OCI-LY3 (cell line): Measurements from ENCODE around the gene PRKAR2A.
"Not testable (repeated sequence)": the region's sequence is repeated elsewhere in the genome, so short reads cannot be mapped to it uniquely, and the experiment has no call there.

ENCODE experiments used
- H2AFZ ChIP-seq: fragments of 200-600, 300-600 bp; shearing (Covaris generic); 2 replicates; pipeline ENCODE4 v1.6.0; 2014; ENCODE audit warnings: antibody characterized with exemption, low read depth, low read length
- H3K27ac ChIP-seq: fragments of 200-600, 300-600 bp; sonication (generic); 2 replicates; pipeline ENCODE4 v1.5.1; 2014; ENCODE audit warnings: mild to moderate bottlenecking, low read length, moderate library complexity, mixed read lengths
- H3K27me3 ChIP-seq: fragments of 200-600, 300-600 bp; sonication (generic); 2 replicates; pipeline ENCODE4 v1.6.1; 2014; ENCODE audit warnings: low read depth, low read length, mixed read lengths
- H3K36me3 ChIP-seq: fragments of 200-600, 300-600 bp; sonication (generic); replicated peaks from 2 replicates; pipeline ENCODE3; 2014; ENCODE audit warnings: low read depth, low read length, mixed read lengths
- H3K4me1 ChIP-seq: fragments of 300-600, 200-600 bp; sonication (generic); 2 replicates; pipeline ENCODE4 v1.6.1; 2014; ENCODE audit warnings: low read length, mixed read lengths
- H3K4me2 ChIP-seq: fragments of 200-600, 300-600 bp; sonication (generic); 2 replicates; pipeline ENCODE4 v1.6.1; 2014; ENCODE audit warnings: low read length, mixed read lengths
- H3K4me3 ChIP-seq: fragments of 300-600, 200-600 bp; sonication (generic); 2 replicates; pipeline ENCODE4 v1.5.1; 2014; ENCODE audit warnings: antibody characterized with exemption, mild to moderate bottlenecking, low read length, moderate library complexity
- H3K79me2 ChIP-seq: fragments of 300-600, 200-600 bp; shearing (Covaris generic); 2 replicates; pipeline ENCODE4 v1.6.1; 2014; ENCODE audit warnings: mild to moderate bottlenecking, low read length, mixed read lengths
- H3K9ac ChIP-seq: fragments of 300-600, 200-600 bp; shearing (Covaris generic); 2 replicates; pipeline ENCODE4 v1.6.0; 2014; ENCODE audit warnings: mild to moderate bottlenecking, low read length, moderate library complexity
- H3K9me3 ChIP-seq: fragments of 200-600, 300-600 bp; shearing (Covaris generic); 2 replicates; pipeline ENCODE4 v1.6.1; 2014; ENCODE audit warnings: low read length, mixed read lengths; ENCODE audit not compliant: insufficient read depth
- H4K20me1 ChIP-seq: fragments of 200-600, 300-600 bp; sonication (generic); 2 replicates; pipeline ENCODE4 v1.6.1; 2016; ENCODE audit warnings: low read length, mixed read lengths; ENCODE audit not compliant: insufficient read depth
- EZH2phosphoT487 ChIP-seq: fragments of 200-600 bp; shearing (Covaris generic); IDR thresholded peaks from 2 replicates; pipeline ENCODE4 v1.6.1; 2018; ENCODE audit warnings: antibody characterized with exemption, mixed run types, low read depth
- TF ChIP-seq, protein P1 (sequence below): fragments of 200-600, 300-600 bp; sonication (generic); IDR thresholded peaks from 2 replicates; pipeline ENCODE4 v1.5.1; 2014; ENCODE audit warnings: antibody characterized with exemption, low read length, low read depth

The PRKAR2A gene

DNA sequence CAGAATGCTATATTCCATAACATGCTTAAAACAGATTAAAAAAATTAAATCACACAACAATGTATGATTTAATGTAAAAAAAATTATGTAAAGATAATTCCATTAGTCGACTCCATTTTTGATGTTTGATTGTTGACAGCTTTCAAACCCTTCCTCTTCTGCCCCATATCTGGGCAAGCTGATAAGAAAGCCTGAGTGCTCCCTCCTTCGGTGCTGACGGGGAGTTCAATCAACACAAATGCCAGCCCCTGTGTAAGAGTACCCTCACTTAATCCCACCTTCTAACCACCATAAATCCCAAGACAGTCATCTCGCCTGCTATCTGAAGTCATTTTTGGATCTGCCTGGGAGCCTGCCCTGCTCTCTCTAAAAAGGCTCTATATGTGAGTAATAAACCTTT, 70.8 kb downstream of the PRKAR2A start:
- no peaks in the 10 kb centered on the region for H3K79me2 ChIP-seq
- TF ChIP-seq EZH2phosphoT487, result no peak
- TF ChIP-seq, protein P1, sequence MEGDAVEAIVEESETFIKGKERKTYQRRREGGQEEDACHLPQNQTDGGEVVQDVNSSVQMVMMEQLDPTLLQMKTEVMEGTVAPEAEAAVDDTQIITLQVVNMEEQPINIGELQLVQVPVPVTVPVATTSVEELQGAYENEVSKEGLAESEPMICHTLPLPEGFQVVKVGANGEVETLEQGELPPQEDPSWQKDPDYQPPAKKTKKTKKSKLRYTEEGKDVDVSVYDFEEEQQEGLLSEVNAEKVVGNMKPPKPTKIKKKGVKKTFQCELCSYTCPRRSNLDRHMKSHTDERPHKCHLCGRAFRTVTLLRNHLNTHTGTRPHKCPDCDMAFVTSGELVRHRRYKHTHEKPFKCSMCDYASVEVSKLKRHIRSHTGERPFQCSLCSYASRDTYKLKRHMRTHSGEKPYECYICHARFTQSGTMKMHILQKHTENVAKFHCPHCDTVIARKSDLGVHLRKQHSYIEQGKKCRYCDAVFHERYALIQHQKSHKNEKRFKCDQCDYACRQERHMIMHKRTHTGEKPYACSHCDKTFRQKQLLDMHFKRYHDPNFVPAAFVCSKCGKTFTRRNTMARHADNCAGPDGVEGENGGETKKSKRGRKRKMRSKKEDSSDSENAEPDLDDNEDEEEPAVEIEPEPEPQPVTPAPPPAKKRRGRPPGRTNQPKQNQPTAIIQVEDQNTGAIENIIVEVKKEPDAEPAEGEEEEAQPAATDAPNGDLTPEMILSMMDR, result no peak
- peaks cover 5% of the 10 kb centered on the region for H3K36me3 ChIP-seq
- no peaks in the 10 kb centered on the region for H4K20me1 ChIP-seq
- H3K4me1 ChIP-seq, result no peaks in the 10 kb centered on the region
- H3K4me3 ChIP-seq, result no peak overlapping the region
- no peak overlapping the region for H3K9ac ChIP-seq
- no peaks in the 10 kb centered on the region for H3K9me3 ChIP-seq
- no peak overlapping the region for H3K27ac ChIP-seq
- H2AFZ ChIP-seq, result no peak overlapping the region
- no peaks in the 10 kb centered on the region for H3K27me3 ChIP-seq
- no peak overlapping the region for H3K4me2 ChIP-seq

DNA sequence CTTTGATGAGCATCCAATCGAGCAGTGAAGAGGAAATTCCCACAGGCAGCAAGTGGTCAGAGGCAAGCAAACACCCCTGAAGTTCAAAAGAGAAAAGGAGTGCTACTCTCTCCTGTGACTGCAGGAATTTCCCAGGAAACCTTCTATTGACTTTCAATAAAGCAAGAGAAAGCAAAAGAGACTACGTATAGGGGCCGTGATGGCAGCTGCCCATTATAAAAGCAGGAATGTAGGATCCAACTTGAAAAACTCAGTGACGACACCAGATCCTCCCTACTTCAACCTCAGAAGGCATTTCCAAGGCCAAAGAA, 77.5 kb downstream of the PRKAR2A start:
- no peaks in the 10 kb centered on the region for H3K9me3 ChIP-seq
- TF ChIP-seq, protein P1, result no peak
- TF ChIP-seq EZH2phosphoT487, result no peak
- no peak overlapping the region for H2AFZ ChIP-seq
- no peak overlapping the region for H3K4me3 ChIP-seq
- no peak overlapping the region for H3K4me2 ChIP-seq
- H3K27me3 ChIP-seq, result no peaks in the 10 kb centered on the region
- H3K4me1 ChIP-seq, result no peaks in the 10 kb centered on the region
- H3K9ac ChIP-seq, result no peak overlapping the region
- H4K20me1 ChIP-seq, result no peaks in the 10 kb centered on the region
- H3K36me3 ChIP-seq, result peaks cover 5% of the 10 kb centered on the region
- H3K27ac ChIP-seq, result no peak overlapping the region
- no peaks in the 10 kb centered on the region for H3K79me2 ChIP-seq

DNA sequence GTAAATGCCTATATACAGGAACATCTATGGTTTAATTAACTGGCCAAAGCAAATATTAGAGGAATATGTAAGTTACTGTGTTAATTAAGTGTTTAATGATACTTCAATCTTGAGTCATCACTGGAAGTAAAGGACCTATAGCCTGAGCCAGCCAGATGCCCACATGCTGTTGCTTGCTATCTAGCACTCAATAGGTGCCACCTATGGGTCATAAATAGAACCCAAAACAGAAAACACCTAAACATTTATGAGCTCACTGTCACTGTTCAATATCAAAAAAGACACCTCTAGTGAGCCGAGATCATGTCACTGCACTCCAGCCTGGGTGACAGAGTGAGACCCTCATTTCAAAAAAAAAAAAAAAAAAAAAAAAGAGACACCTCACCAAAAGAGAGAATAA, 82.3 kb downstream of the PRKAR2A start:
- Histone ChIP-seq H3K4me1 (no peaks in the 10 kb centered on the region), H4K20me1 (no peaks in the 10 kb centered on the region), H3K36me3 (peaks cover 4% of the 10 kb centered on the region), H3K9ac (no peak overlapping the region), H2AFZ (no peak overlapping the region), H3K4me2 (no peak overlapping the region), H3K79me2 (no peaks in the 10 kb centered on the region), H3K27ac (no peak overlapping the region), H3K27me3 (no peaks in the 10 kb centered on the region), H3K9me3 (no peaks in the 10 kb centered on the region), H3K4me3 (no peak overlapping the region)
- no peak for TF ChIP-seq EZH2phosphoT487
- TF ChIP-seq, protein P1, result peak; percentile 35

DNA sequence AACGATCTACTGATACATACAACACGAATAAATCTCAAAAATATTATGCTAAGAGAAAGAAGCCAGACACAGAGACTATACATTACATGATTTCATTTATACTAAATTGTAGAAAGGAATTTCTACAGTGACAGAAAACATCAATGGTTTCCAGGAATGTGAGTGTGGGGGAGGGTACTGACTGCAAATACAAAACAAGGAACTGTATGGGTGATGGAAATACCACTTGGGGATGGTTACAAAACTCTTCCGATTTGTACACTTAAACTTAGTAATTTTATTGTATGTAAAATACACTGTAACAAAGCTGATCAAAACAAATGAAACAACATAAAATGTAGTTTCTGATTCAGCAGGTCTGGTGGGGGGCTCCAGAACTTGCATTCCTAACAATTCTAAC, 84.9 kb downstream of the PRKAR2A start:
- TF ChIP-seq, protein P1, result no peak
- TF ChIP-seq EZH2phosphoT487, result no peak
- Histone ChIP-seq H3K9me3 (no peaks in the 10 kb centered on the region), H3K4me3 (no peak overlapping the region), H3K9ac (no peak overlapping the region), H4K20me1 (no peaks in the 10 kb centered on the region), H3K79me2 (no peaks in the 10 kb centered on the region), H2AFZ (no peak overlapping the region), H3K27ac (no peak overlapping the region), H3K27me3 (no peaks in the 10 kb centered on the region), H3K4me1 (no peaks in the 10 kb centered on the region), H3K4me2 (no peak overlapping the region), H3K36me3 (peaks cover 4% of the 10 kb centered on the region)

DNA sequence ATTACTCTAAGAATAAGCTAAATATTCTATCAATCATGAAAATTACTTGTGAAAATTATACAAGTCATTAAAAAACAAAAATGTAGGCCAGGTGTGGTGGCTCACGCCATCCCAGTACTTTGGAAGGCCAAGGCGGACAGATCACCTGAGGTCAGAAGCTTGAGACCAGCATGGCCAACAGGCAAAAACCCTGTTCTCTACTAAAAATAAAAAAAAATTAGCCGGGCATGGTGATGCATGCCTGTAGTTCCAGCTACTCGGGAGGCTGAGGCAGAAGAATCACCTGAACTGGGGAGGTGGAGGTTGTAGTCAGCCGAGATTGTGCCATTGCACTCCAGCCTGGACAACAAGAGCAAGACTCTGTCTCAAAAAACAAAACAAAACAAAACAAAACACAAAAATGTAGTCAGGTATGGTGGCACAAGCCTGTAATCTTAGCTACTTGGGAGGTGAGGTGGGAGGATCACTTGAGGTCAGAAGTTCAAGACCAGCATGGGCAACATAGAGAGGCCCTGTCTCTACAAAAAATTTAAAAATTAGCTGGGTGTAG, 87.6 kb downstream of the PRKAR2A start:
- H3K9ac ChIP-seq, H3K4me2 ChIP-seq, H3K4me3 ChIP-seq, H3K79me2 ChIP-seq, H3K36me3 ChIP-seq, H4K20me1 ChIP-seq, H3K4me1 ChIP-seq, H3K9me3 ChIP-seq, H3K27me3 ChIP-seq, H3K27ac ChIP-seq, H2AFZ ChIP-seq: not testable (repeated sequence)

DNA sequence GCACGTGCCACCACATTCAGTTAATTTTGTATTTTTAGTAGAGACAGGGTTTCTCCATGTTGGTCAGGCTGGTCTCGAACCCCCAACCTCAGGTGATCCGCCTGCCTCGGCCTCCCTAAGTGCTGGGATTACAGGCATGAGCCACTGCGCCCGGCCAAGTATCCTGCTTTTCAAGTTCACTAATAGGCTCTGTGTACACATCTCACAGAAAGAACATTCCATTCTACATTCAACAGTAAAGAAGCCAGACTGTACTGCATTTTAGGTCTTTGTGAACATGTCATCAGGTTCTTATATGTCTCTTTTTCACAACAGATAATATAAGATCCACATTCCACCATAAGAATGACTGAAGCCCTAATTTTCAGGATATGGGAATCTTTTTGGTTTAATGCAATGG, 88.1 kb downstream of the PRKAR2A start:
- H3K4me1 ChIP-seq, H3K9me3 ChIP-seq, H3K4me2 ChIP-seq, H2AFZ ChIP-seq, H3K36me3 ChIP-seq, H3K79me2 ChIP-seq, H3K27ac ChIP-seq, H3K9ac ChIP-seq, H3K27me3 ChIP-seq, H3K4me3 ChIP-seq, H4K20me1 ChIP-seq: not testable (repeated sequence)
